Muscle of leg (tissue), 11 donors: ENCODE data around the gene ANKRD2. TPM values are rescaled to one million over a fixed set of nuclear protein-coding genes. Genes with fewer than 3 reads are reported as not detected.

Experiments
- DNase-seq: peaks from one replicate; pipeline ENCODE4 v3.0.0; 2013
- H3K27ac ChIP-seq: one replicate; pipeline ENCODE4 v1.5.1; 2013; ENCODE audit warnings: mild to moderate bottlenecking, low read length, control low read depth
- H3K27me3 ChIP-seq: one replicate; pipeline ENCODE4 v1.6.1; 2013; ENCODE audit warnings: low read length; ENCODE audit not compliant: control insufficient read depth, insufficient read depth
- H3K36me3 ChIP-seq: one replicate; pipeline ENCODE4 v1.6.1; 2013; ENCODE audit warnings: low read length; ENCODE audit not compliant: control insufficient read depth, insufficient read depth
- H3K4me1 ChIP-seq: one replicate; pipeline ENCODE4 v1.6.1; 2013; ENCODE audit warnings: low read length; ENCODE audit not compliant: control insufficient read depth, insufficient read depth
- H3K4me3 ChIP-seq: one replicate; pipeline ENCODE4 v1.5.1; 2013; ENCODE audit warnings: low read length, control low read depth
- H3K9me3 ChIP-seq: replicated peaks from 2 replicates; pipeline ENCODE4 v1.6.1; 2013; ENCODE audit warnings: low read depth, low read length; ENCODE audit not compliant: control insufficient read depth
- WGBS: methylation state at CpG from one replicate; pipeline ENCODE4 v1.1.5; 2013; ENCODE audit warnings: missing lambda C conversion rate; ENCODE audit not compliant: insufficient coverage; 5-methylcytosine and 5-hydroxymethylcytosine counted together
- polyA plus RNA-seq, 8 donors: library from polyadenylated mRNA; unstranded; fragments of 120-200 nt; gene quantifications; one replicate each; pipeline versions ENCODE4 v1.2.1 to v1.2.3, GENCODE V29; 2013; ENCODE audit warnings: inconsistent platforms in 1 of 8, low replicate concordance in 1 of 8; ENCODE audit not compliant: insufficient read length in 8 of 8, insufficient read depth in 1 of 8
- total RNA-seq: library from RNA; stranded (reverse); fragments of 120-200 nt; gene quantifications from one replicate; pipeline ENCODE4 v1.2.4, GENCODE V29; 2013

ANKRD2 gene
- total and polyA plus RNA-seq, 9 donors: 6.4 to 34.6 (median 16.3) TPM

GRCh38 chr10:97611473-97611872 lies 38.9 kb downstream of the ANKRD2 start:
- DNase-seq: no peak
- no peak overlapping the region for H3K27ac ChIP-seq
- H3K9me3 ChIP-seq: no peaks in the 10 kb centered on the region
- WGBS: 85% methylated on average over 7 of the region's 12 CpGs
- H3K4me1 ChIP-seq: peaks cover 12% of the 10 kb centered on the region
- no peak overlapping the region for H3K4me3 ChIP-seq
- no peaks in the 10 kb centered on the region for H3K27me3 ChIP-seq
- H3K36me3 ChIP-seq: no peaks in the 10 kb centered on the region

- Histone ChIP-seq H3K4me1 (peaks cover 12% of the 10 kb centered on the region), H3K4me3 (no peak overlapping the region), H3K27ac (no peak overlapping the region), H3K27me3 (no peaks in the 10 kb centered on the region), H3K9me3 (no peaks in the 10 kb centered on the region), H3K36me3 (no peaks in the 10 kb centered on the region)
- WGBS: no CpG with 5 or more reads among the region's 2 CpGs
- peak; percentile 81 for DNase-seq
These were observed 39.8 kb downstream of the ANKRD2 start for GRCh38 chr10:97612386-97612785.

GRCh38 chr10:97618285-97618684 lies 45.7 kb downstream of the ANKRD2 start:
- Histone ChIP-seq H3K36me3 (no peaks in the 10 kb centered on the region), H3K4me3 (no peak overlapping the region), H3K27me3 (no peaks in the 10 kb centered on the region), H3K4me1 (no peaks in the 10 kb centered on the region), H3K27ac (no peak overlapping the region), H3K9me3 (no peaks in the 10 kb centered on the region)
- no CpG with 5 or more reads among the region's 4 CpGs for WGBS
- no peak for DNase-seq

GRCh38 chr10:97618733-97619132 lies 46.2 kb downstream of the ANKRD2 start:
- no peak for DNase-seq
- H3K9me3 ChIP-seq: no peaks in the 10 kb centered on the region
- H3K36me3 ChIP-seq: no peaks in the 10 kb centered on the region
- H3K27ac ChIP-seq: no peak overlapping the region
- no peak overlapping the region for H3K4me3 ChIP-seq
- H3K4me1 ChIP-seq: no peaks in the 10 kb centered on the region
- no CpG with 5 or more reads among the region's 4 CpGs for WGBS
- H3K27me3 ChIP-seq: no peaks in the 10 kb centered on the region

GRCh38 chr10:97623277-97623676 lies 50.7 kb downstream of the ANKRD2 start:
- Histone ChIP-seq H3K27ac (no peak overlapping the region), H3K27me3 (no peaks in the 10 kb centered on the region), H3K4me1 (no peaks in the 10 kb centered on the region), H3K36me3 (no peaks in the 10 kb centered on the region), H3K4me3 (no peak overlapping the region), H3K9me3 (no peaks in the 10 kb centered on the region)
- WGBS: no CpG with 5 or more reads among the region's 1 CpG
- DNase-seq: no peak

GRCh38 chr10:97627731-97628130 lies 55.2 kb downstream of the ANKRD2 start:
- no peak for DNase-seq
- H3K36me3 ChIP-seq: no peaks in the 10 kb centered on the region
- H3K27me3 ChIP-seq: no peaks in the 10 kb centered on the region
- no peaks in the 10 kb centered on the region for H3K9me3 ChIP-seq
- peaks cover 4% of the 10 kb centered on the region for H3K4me1 ChIP-seq
- H3K4me3 ChIP-seq: no peak overlapping the region
- no peak overlapping the region for H3K27ac ChIP-seq
- 100% methylated on average over 1 of the region's 4 CpGs for WGBS

- 83% methylated on average over 1 of the region's 3 CpGs for WGBS
- peaks cover 7% of the 10 kb centered on the region for H3K4me1 ChIP-seq
- H3K27ac ChIP-seq: no peak overlapping the region
- no peak overlapping the region for H3K4me3 ChIP-seq
- H3K9me3 ChIP-seq: no peaks in the 10 kb centered on the region
- no peaks in the 10 kb centered on the region for H3K27me3 ChIP-seq
- DNase-seq: no peak
- no peaks in the 10 kb centered on the region for H3K36me3 ChIP-seq
These were observed 55.6 kb downstream of the ANKRD2 start for GRCh38 chr10:97628228-97628627.

GRCh38 chr10:97629289-97629688 lies 56.7 kb downstream of the ANKRD2 start:
- no peaks in the 10 kb centered on the region for H3K27me3 ChIP-seq
- DNase-seq: no peak
- 86% methylated on average over 4 of the region's 5 CpGs for WGBS

GRCh38 chr10:97631098-97631497 lies 58.5 kb downstream of the ANKRD2 start:
- H3K4me3 ChIP-seq: no peak overlapping the region
- no peak overlapping the region for H3K27ac ChIP-seq
- H3K9me3 ChIP-seq: no peaks in the 10 kb centered on the region
- H3K27me3 ChIP-seq: no peaks in the 10 kb centered on the region
- H3K36me3 ChIP-seq: no peaks in the 10 kb centered on the region
- no peak for DNase-seq
- H3K4me1 ChIP-seq: peaks cover 11% of the 10 kb centered on the region

More at GRCh38 chr10:97629289-97629688, 56.7 kb downstream of the ANKRD2 start:
- no peak overlapping the region for H3K27ac ChIP-seq
- H3K4me1 ChIP-seq: peaks cover 11% of the 10 kb centered on the region
- no peaks in the 10 kb centered on the region for H3K36me3 ChIP-seq
- H3K4me3 ChIP-seq: no peak overlapping the region
- no peaks in the 10 kb centered on the region for H3K9me3 ChIP-seq

- WGBS: 4% methylated on average over 57 of the region's 62 CpGs
- Histone ChIP-seq H3K9me3 (no peaks in the 10 kb centered on the region), H3K27ac (no peak within 1 kb of the TSS)
These were observed 60.6 kb downstream of the ANKRD2 start, which contains the start of gene MORN4 for GRCh38 chr10:97632949-97633884. Gene MORN4, minus strand, starts transcription at chr10:97633500. Its CDS starts 13,847 bp downstream, at chr10:97619653.

More at GRCh38 chr10:97632949-97633884, 60.6 kb downstream of the ANKRD2 start, which contains the start of gene MORN4:
- Histone ChIP-seq H3K36me3 (no peaks in the 10 kb centered on the region), H3K27me3 (no peaks in the 10 kb centered on the region), H3K4me1 (peaks cover 11% of the 10 kb centered on the region), H3K4me3 (peak within 1 kb of the TSS; percentile 68)
- DNase-seq: peak; percentile 96
